Thoracic aorta (tissue), 2 donors: ENCODE measurements around the gene MON2. TPM values are rescaled to one million over a fixed set of nuclear protein-coding genes. Genes with fewer than 3 reads are reported as not detected.

ENCODE experiments used
- ATAC-seq: fragments of 150-250 bp; one replicate; pipeline ENCODE4 v1.8.0; 2017; ENCODE audit warnings: low read depth; ENCODE audit not compliant: insufficient number of reproducible peaks, low FRiP score
- DNase-seq: peaks from one replicate; pipeline ENCODE4 v3.0.0-alpha.2; 2020; ENCODE audit warnings: low spot score
- H3K27ac ChIP-seq, 2 donors: fragments of 200-600 bp; sonication (generic); 1 replicate in 1 of 2; 2 replicates in 1 of 2; pipeline ENCODE4 v1.5.1; 2016; ENCODE audit warnings: mild to moderate bottlenecking in 2 of 2, moderate library complexity in 2 of 2
- H3K27me3 ChIP-seq: fragments of 200-600 bp; sonication (generic); replicated peaks from 2 replicates; pipeline ENCODE4 v1.6.0; 2016; ENCODE audit warnings: mild to moderate bottlenecking; ENCODE audit not compliant: insufficient read depth
- H3K36me3 ChIP-seq: fragments of 200-600 bp; sonication (generic); one replicate; pipeline ENCODE4 v1.5.1; 2016
- H3K4me1 ChIP-seq, 2 donors: fragments of 200-600 bp; sonication (generic); 1 replicate in 1 of 2; 2 replicates in 1 of 2; pipeline versions ENCODE4 v1.5.1 to v1.6.0; 2016; ENCODE audit warnings: low read depth in 2 of 2, mild to moderate bottlenecking in 1 of 2; ENCODE audit not compliant: control insufficient read depth in 1 of 2
- H3K4me3 ChIP-seq: fragments of 200-600 bp; sonication (generic); 2 replicates; pipeline ENCODE4 v1.5.1; 2016; ENCODE audit warnings: mild to moderate bottlenecking
- H3K9me3 ChIP-seq: fragments of 200-600 bp; sonication (generic); 2 replicates; pipeline ENCODE4 v1.5.1; 2016
- CTCF ChIP-seq: fragments of 200-600 bp; sonication (generic); IDR thresholded peaks from one replicate; pipeline ENCODE4 v1.5.1; 2019; ENCODE audit warnings: antibody characterized with exemption
- total RNA-seq, 2 donors: library from RNA; depleted of rRNA; stranded (reverse); fragments of >200 nt; gene quantifications; one replicate each; pipeline versions ENCODE4 v1.1.0 to v1.2.3, GENCODE V29; 2016

Gene MON2
- total RNA-seq, 2 donors from 2014 or later: 73.0 to 154 TPM

GRCh38 chr12:62525271-62525670 is 58.6 kb downstream of the MON2 start:
- peaks cover 6 to 16% of the 10 kb centered on the region in 2 donors for H3K4me1 ChIP-seq
- DNase-seq (no peak), ATAC-seq (no peak)
- TF ChIP-seq CTCF: no peak
- no peaks in the 10 kb centered on the region for H3K9me3 ChIP-seq
- no peaks in the 10 kb centered on the region for H3K27me3 ChIP-seq
- no peaks in the 10 kb centered on the region for H3K36me3 ChIP-seq
- no peak overlapping the region for H3K4me3 ChIP-seq
- H3K27ac ChIP-seq: no peak overlapping the region

- ATAC-seq (no peak), DNase-seq (no peak)
- no peak overlapping the region for H3K4me3 ChIP-seq
- TF ChIP-seq CTCF: no peak
- H3K4me1 ChIP-seq: peaks cover 0 to 9% of the 10 kb centered on the region in 2 donors
- no peaks in the 10 kb centered on the region for H3K36me3 ChIP-seq
- H3K9me3 ChIP-seq: no peaks in the 10 kb centered on the region
- H3K27ac ChIP-seq: no peak overlapping the region
- H3K27me3 ChIP-seq: no peaks in the 10 kb centered on the region
Observed at GRCh38 chr12:62530596-62530995, 64.0 kb downstream of the MON2 start.

- H3K36me3 ChIP-seq: no peaks in the 10 kb centered on the region
- no peaks in the 10 kb centered on the region for H3K27me3 ChIP-seq
- H3K9me3 ChIP-seq: no peaks in the 10 kb centered on the region
- DNase-seq (no peak), ATAC-seq (no peak)
- H3K27ac ChIP-seq: no peak overlapping the region
- no peak overlapping the region for H3K4me3 ChIP-seq
- no peak for TF ChIP-seq CTCF
- H3K4me1 ChIP-seq: peaks cover 7 to 19% of the 10 kb centered on the region in 2 donors
Observed at GRCh38 chr12:62532333-62532732, 65.7 kb downstream of the MON2 start.

GRCh38 chr12:62533087-62533754 is 66.6 kb downstream of the MON2 start:
- Histone ChIP-seq H3K4me1 (peaks cover 16 to 28% of the 10 kb centered on the region in 2 donors), H3K27me3 (no peaks in the 10 kb centered on the region), H3K27ac (peak overlapping the region in 1 of 2 donors; percentile 23), H3K9me3 (no peaks in the 10 kb centered on the region), H3K36me3 (no peaks in the 10 kb centered on the region), H3K4me3 (no peak overlapping the region)
- DNase-seq (no peak), ATAC-seq (no peak)
- no peak for TF ChIP-seq CTCF

- ATAC-seq: no peak
Observed at GRCh38 chr12:62533755-62534107, 67.1 kb downstream of the MON2 start.

More at GRCh38 chr12:62533755-62534107, 67.1 kb downstream of the MON2 start:
- TF ChIP-seq CTCF: no peak
- H3K4me1 ChIP-seq: peaks cover 18 to 31% of the 10 kb centered on the region in 2 donors
- H3K9me3 ChIP-seq: no peaks in the 10 kb centered on the region
- no peak overlapping the region for H3K4me3 ChIP-seq
- DNase-seq: no peak
- H3K36me3 ChIP-seq: no peaks in the 10 kb centered on the region
- H3K27me3 ChIP-seq: no peaks in the 10 kb centered on the region
- peak overlapping the region in 1 of 2 donors; percentile 23 for H3K27ac ChIP-seq
